Retinal pigment epithelial cell (primary cell): ENCODE measurements around the gene SOX5.

Experiments used
- DNase-seq: peaks from one replicate; pipeline ENCODE4 v3.0.0-alpha.2; 2010; ENCODE audit warnings: low read depth
- H3K4me3 ChIP-seq: 2 replicates; pipeline ENCODE4 v1.5.1; 2011; ENCODE audit warnings: mild to moderate bottlenecking, low read length, control low read depth, moderate library complexity
- TF ChIP-seq, protein P1 (sequence below): conservative IDR thresholded peaks from 2 replicates; pipeline ENCODE4 v1.5.1; 2011; ENCODE audit warnings: low read depth, low read length, control low read depth, inconsistent platforms

SOX5 gene

GRCh38 chr12:23655112-23655511 is 294.4 kb downstream of the SOX5 start:
- TF ChIP-seq, protein P1, sequence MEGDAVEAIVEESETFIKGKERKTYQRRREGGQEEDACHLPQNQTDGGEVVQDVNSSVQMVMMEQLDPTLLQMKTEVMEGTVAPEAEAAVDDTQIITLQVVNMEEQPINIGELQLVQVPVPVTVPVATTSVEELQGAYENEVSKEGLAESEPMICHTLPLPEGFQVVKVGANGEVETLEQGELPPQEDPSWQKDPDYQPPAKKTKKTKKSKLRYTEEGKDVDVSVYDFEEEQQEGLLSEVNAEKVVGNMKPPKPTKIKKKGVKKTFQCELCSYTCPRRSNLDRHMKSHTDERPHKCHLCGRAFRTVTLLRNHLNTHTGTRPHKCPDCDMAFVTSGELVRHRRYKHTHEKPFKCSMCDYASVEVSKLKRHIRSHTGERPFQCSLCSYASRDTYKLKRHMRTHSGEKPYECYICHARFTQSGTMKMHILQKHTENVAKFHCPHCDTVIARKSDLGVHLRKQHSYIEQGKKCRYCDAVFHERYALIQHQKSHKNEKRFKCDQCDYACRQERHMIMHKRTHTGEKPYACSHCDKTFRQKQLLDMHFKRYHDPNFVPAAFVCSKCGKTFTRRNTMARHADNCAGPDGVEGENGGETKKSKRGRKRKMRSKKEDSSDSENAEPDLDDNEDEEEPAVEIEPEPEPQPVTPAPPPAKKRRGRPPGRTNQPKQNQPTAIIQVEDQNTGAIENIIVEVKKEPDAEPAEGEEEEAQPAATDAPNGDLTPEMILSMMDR = no peak
- no peak overlapping the region for H3K4me3 ChIP-seq
- no peak for DNase-seq

GRCh38 chr12:23648546-23648945 is 300.9 kb downstream of the SOX5 start:
- TF ChIP-seq, protein P1 = no peak
- no peak for DNase-seq
- H3K4me3 ChIP-seq = no peak overlapping the region

- H3K4me3 ChIP-seq = no peak overlapping the region
- TF ChIP-seq, protein P1 = no peak
- no peak for DNase-seq
Observed at GRCh38 chr12:23640754-23641153, 308.7 kb downstream of the SOX5 start.

DNA sequence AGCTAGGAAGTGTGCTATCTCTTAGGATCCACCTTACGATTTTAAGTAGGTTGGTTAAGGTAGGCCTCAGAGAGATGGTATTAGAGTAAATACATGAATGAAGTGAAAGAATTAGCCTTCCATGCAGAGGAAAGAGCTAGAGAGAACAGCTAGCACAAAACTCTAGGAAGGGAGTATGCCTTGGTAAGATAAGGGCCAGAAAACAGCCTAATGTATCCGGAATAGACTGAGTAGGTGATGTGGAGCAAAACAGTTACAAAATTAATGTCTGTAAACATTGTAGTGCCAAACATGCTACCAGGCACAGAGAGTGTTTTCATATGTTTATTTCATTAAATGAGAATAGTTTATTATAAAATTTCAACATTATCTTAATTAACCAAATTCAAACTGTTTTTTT is 315.1 kb downstream of the SOX5 start:
- H3K4me3 ChIP-seq = no peak overlapping the region
- TF ChIP-seq, protein P1 = no peak
- no peak for DNase-seq

GRCh38 chr12:23631786-23632377 is 317.6 kb downstream of the SOX5 start:
- TF ChIP-seq, protein P1 = no peak

DNA sequence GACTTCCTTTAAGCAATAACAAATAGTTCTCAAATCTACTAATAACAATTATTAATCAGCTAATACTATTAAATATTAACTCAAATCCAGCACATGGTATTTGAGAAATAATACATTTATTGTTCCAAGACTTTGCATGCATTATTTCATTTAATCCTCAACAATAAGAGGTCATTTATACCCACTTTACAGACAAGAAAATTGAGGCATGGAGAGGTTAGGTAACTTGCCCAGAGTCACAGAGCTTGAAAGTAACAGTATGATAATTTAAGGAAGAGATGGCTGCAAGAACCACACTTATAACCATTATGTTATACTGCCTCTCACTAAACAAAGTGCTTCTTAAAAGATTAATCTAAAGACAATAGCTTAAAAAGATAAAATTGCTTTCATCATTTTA is 318.9 kb downstream of the SOX5 start:
- TF ChIP-seq, protein P1 = no peak
- no peak overlapping the region for H3K4me3 ChIP-seq
- no peak for DNase-seq

More at GRCh38 chr12:23631786-23632377, 317.6 kb downstream of the SOX5 start:
- DNase-seq = no peak
- H3K4me3 ChIP-seq = no peak overlapping the region

- H3K4me3 ChIP-seq = no peak overlapping the region
- TF ChIP-seq, protein P1 = no peak
- no peak for DNase-seq
Observed at GRCh38 chr12:23628806-23629205, 320.7 kb downstream of the SOX5 start.
